Activated CD8-positive, alpha-beta memory T cell treated with anti-CD3 and anti-CD28 coated beads for 1 hour (primary cell): ENCODE results near the gene KRTAP19-1.
"Not testable (repeated sequence)": the region's sequence is repeated elsewhere in the genome, so short reads cannot be mapped to it uniquely, and the experiment has no call there.

Source experiments
- DNase-seq, 2 donors: peaks; one replicate each; pipeline ENCODE4 v3.0.0-alpha.2; 2020; ENCODE audit warnings: low read depth in 1 of 2; ENCODE audit errors: extremely low read depth in 1 of 2

The KRTAP19-1 gene

DNA sequence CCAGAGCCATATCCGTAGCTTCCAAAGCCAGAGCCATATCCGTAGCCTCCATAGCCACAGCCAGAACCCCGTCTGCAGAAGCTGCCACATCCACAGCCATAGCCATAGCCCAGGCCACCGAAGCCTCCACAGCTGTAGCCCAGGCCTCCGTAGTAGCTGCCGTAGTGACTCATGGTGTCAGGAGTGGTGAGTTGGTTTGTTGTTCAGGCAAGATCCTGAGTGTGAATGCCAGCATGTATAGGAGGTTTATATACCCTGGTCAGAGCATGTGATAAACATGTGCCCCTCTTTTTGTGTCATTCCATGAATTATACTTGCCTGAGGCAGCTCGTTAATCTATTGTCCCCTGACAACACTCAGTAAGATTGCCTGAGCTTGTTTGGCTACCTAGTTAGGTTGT lies at the start of gene KRTAP19-1:
Gene KRTAP19-1, minus strand, starts transcription at position 223 of the 400 bp plus-strand sequence. Its CDS starts 50 bp downstream, at position 173.
- DNase-seq = no peak

DNA sequence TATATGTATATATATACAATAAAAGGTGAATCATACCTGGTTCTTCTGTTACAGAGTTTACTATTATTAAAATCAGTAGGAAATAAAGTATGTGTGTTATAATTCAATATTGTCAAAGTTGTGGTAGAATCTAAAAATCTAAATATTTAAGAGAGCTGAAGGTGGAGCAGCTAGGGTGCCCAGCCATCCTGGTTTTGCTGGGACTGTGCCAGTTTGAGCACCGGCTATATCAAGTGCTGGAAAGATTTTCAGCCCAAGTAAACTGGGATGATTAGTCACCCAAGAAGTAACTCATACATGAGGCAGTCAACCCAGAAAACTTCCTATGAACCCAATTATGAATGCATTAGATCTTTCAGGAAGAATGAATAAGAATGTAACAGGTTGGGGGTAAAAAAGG lies 38.7 kb upstream of the KRTAP19-1 start:
- DNase-seq = no peak

DNA sequence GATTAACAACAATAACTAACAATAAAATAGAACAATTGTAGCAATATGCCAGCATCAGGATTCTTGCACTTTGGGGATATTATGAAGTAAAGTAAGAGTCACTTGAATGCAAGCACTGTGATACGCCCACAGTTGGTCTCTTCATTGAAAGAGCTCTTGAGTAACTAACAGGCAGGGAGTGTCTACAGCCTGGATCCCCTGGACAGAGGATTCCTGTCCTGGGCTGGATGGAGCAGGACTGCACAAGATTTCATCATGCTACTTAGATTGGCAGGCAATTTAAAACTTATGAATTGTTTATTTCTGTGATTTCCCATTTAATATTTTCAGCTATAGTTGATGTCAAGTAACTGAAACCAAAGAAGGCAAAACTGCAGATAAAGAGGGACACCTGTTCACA lies 35.5 kb upstream of the KRTAP19-1 start:
- no peak for DNase-seq

DNA sequence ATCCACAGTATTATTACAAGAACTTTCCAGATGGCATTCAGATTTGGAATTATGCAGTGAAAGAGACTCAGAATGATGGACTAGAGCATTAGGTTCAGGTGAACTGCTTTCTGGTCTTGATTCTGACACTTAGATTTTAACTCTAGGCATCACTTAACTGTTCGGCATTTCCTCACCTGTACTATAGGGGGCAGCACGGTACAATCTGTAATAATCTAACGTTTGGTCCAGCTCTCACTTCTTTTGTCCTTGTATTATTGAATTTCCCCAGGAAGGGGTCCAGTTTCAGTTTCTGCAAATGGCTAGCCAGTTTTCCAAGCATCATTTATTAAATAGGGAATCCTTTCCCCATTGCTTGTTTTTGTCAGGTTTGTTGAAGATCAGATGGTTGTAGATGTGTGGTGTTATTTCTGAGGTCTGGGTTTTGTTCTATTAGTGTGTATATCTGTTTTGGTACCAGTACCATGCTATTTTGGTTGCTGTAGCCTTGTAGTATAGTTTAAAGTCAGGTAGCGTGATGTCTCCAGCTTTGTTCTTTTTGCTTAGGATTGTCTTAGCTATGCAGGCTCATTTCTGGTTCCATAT lies 25.5 kb upstream of the KRTAP19-1 start:
- not testable (repeated sequence) for DNase-seq

DNA sequence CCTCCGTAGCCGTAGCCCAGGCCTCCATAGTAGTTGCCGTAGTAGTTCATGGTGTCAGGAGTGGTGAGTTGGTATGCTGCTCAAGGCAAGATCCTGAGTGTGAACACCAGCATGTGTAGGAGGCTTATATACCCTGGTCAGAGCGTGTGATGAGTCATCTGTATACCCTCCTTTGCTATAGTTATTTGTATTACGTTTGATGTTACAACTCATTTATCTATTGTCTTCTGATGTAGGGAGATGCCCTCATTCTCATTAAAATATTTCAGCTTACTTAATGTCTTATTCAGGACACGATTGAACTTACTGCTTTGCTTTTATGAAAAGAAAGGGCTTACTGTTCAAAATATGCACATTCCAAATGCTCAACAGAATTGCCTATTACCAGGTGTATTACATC lies 21.9 kb upstream of the KRTAP19-1 start, which contains the start of gene KRTAP19-5:
Gene KRTAP19-5, minus strand, starts transcription at position 101 of the 400 bp plus-strand sequence. Its CDS starts 51 bp downstream, at position 50.
- DNase-seq = no peak

DNA sequence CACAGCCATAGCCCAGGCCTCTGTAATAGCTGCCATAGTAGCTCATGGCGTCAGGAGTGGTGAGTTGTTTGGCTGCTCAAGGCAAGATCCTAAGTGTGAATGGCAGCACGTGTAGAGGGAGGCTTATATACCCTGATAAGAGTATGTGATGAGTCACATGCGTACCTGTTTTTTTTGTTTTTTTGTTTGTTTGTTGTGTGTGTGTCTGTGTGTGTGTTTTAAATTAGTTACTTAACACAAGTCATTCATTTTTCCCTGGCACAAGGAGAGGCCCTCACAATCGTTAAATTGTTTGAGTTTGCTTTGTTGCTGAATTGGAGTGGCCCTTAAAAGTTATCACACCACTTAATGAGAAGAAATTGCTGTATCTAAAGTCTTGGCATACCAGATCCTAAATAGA lies 16.9 kb upstream of the KRTAP19-1 start, which contains the start of gene KRTAP19-4:
Gene KRTAP19-4, minus strand, starts transcription at position 101 of the 400 bp plus-strand sequence. Its CDS starts 55 bp downstream, at position 46.
- DNase-seq = no peak

DNA sequence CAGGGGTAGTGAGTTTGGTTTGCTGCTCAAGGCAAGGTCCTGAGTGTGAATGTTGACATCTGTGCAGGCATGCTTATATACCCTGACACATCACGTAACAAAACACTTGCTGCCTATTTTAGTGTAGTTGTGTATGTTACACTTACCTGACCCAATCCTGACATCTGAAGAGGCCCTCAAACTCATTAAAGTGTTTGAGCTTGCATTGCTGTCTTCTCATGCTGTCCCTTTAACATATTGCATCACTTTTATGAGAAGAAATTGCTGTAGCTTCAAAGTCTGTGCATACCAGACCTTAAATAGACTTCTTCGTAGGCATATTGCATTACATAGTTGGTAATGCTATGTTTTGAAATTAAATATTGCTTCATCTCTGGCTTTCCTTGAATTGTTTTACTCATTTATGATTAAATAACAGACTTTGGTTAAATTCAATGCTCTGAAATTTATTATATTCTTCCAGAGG lies 11.8 kb upstream of the KRTAP19-1 start, which contains the start of gene KRTAP19-3:
Gene KRTAP19-3, minus strand, starts transcription at position 51 of the 466 bp plus-strand sequence. CDS start 56 bp downstream, outside the sequence.
- DNase-seq = no peak

DNA sequence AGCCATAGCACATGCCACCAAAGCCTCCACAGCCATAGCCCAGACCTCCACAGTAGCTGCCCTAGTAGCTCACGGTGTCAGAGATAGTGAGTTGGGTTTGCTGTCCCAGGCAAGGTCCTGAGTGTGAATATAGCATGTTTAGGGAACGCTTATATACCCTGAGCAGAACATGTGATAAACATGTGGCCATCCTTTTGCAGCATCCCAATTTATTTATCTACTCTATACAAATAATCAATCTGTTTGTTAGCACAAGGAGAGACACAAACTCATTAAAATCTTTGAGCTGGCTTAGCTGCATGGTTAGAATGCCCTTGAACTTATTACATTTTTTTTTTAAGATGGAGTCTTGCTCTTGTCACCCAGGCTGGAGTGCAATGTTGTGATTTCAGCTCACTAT lies 7.2 kb upstream of the KRTAP19-1 start, which contains the start of gene KRTAP19-2:
Gene KRTAP19-2, minus strand, starts transcription at position 101 of the 400 bp plus-strand sequence. Its CDS starts 88 bp downstream, at position 13.
- no peak for DNase-seq

DNA sequence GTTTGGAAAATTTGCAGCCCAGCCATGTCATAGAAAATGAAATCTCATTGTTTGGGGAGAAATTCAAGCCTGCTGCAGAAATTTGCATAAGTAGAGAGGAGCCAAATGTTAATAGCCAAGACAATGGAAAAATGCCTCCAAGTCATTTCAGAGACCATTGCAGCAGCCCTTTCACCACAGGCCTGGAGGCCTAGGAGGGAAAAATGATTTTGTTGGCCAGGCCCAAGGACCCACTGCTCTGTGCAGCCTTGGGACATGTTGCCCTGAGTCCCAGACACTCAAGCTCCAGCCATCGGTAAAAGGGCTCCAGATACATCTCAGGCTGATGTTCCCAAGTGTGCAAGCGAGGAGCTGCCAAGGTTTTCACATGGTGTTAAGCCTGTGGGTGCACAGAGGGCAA lies 6.0 kb upstream of the KRTAP19-1 start:
- no peak for DNase-seq

DNA sequence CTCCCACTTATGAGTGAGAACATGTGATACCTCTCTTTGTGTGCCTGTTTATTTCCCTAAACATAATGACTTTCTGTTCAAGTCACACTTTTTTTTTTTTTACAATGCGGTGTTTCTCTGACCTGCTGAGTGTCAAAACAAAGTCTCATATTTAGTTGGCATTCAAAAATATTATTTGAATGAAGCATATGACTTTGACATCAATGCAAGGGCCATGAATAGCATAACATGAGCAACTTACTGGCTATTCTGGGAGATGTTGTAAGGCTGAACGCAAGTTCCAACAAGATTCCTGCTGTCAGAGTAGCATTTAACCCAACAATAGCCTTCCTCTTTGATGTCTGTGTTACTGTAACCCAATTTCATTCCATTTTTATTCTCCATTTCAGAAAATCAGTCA lies 2.0 kb upstream of the KRTAP19-1 start:
- no peak for DNase-seq

DNA sequence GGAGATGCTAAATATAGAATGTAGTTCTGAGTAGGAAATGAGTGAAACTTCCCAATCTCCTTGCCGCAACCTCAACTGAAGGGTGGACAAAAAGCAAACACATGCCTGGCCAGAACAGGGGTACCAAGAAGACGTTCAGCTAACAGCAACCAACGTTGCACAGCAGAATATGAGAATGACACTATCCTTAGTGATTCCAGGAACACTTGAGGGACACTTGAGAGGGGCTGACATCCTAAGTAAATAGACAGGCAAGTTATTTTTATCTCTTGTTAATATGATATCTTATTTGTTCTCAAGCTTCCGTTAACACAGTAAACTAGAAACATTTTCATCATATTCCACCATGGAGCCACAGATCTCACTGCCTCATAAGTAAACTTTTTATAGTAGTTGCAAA lies 908 bp downstream of the KRTAP19-1 start:
- DNase-seq = no peak

DNA sequence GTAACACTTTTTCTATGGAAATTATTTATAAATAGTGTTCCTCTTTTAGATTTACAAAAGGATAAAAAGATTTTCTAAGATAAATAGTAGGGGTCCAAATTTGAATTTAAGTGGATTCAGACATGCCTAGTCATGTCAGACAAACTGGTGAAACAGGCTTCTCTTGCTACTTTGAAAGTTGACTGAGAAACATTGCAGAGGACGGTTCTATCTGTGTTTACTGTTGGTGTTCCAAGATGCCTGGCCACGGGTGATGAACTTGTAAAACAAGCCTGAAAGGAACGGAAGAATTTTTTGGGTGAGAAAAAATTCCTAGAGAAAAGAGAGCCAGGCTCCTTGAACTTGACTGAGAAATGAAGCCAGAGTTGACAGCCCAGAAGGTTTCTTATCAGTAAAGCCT lies 2.2 kb downstream of the KRTAP19-1 start:
- DNase-seq = no peak

DNA sequence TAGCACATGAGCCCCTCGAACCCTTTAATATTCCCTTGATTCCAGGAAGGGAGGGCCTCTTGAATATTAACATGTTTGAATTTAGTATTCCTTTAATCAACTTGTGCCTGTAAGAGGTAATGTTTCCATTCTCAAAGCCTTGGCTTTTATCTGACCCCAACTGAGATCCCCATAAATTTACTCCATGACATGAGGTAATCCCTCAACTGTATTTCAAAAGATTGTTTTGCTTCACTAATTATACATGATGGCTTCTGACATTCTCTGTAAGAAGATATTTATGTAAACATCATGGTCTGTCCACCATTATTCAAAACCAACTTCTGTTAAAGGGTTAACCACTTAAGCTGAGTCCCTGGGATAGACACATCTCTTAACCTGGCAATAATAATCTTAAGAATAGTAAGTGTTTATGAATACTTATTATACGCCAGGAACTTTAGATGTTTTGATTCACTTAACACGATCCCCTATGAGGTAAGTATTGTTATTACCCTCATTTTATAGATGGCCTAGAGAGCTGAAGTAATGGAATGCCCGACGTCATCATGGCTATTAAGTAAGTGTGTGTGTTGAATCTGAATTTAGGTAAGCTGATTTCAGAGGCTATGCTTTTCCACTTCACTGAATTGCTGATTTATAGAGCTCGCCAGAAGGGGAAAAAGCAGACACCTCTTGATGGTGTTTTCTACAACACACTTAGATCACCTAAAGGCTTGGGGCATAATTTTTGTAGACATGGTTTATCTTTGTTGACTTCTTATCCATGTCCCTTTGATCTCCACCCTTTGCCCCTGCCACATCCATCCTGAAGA lies 11.1 kb downstream of the KRTAP19-1 start:
- DNase-seq = no peak

DNA sequence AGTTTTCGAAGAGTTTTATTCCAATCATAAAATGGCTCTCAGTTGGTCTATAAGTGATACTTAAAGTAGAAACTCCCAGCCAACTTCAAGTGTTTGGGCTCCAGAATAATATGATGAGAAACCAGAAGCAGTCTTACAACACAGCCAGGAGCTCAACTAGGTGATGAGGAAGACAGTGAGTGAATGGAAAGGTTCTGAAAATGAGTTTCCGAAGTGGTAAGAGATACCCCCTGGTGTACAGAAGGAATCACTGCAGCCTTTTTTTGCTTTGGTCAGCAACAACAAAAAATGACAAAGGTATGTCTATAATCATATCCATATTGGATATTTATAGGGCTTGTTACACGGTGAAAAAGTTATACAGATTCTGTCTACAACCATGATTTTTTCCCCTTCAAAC lies 16.5 kb downstream of the KRTAP19-1 start:
- DNase-seq = no peak

DNA sequence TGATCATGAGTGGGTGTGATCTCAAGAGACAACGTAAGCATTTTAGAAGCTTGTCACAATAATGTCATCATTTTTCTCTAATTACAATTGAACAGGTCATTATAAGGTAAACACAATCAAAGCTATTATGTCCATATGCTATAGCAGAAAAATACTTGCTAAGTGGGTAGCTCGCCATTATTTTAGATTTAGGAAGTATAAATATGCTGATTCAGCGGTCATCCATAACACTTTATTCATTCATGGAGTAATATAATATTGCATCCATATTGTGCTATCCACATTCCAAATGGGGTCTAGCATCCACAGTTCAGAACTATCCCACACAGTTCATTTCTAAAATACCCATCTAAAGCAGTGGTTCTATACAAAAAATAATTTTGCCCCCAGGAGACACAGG lies 31.7 kb downstream of the KRTAP19-1 start:
- DNase-seq = no peak

DNA sequence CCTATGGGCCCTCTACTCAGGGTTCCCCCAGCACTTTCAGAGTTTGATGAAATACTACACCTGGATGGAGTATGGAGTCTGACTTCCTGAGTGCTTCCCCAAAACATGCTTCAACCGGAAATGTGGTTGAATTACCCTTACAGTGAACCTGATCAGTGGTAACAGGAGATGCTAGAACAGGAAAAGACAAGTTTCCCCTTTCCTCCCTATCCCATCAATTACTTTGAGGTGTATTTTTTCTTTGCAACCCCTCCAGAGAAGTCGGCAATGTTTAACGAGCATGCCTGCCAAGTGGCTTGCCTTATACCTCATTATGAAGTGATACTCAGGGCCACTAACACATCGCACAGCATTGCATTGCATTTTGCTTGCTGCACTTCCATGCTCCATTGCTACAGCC lies 33.1 kb downstream of the KRTAP19-1 start:
- DNase-seq = no peak

DNA sequence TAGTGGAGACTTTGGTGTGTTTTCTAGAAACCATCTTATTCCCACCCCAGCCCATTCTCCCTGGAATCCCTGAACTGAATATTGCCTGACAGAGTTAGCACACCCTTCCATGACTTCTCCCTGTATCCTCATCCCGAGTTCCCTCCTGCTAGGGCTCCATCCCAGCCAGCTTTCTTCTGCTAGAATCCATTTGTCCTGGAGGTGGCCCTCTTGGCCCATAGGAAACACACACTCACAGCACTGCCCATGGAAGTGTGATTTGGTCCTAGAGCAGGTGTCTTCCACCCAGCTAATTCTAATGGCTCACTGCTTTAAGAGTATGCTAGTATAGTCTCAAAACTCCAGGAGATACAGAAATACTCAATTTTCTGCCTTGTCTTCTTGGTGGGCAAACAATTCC lies 36.0 kb downstream of the KRTAP19-1 start:
- DNase-seq = no peak

DNA sequence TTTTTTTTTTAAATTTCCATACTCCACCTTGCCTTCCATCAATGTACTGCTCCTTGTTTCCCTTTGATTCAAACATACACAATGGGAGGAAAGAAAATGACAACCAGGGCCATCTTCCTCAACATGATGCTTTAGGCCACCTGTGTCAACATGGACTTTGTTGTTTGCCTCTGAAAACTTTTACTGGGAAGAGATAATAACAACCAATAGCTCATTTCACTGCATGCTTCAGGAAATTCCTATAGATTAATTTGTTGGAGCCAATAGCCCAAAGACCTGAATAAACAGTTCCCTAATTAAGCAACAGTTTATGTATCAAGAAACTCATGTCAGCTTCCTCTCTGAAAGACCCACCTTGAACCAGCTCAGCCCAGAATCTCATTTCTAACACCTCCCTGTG lies 36.9 kb downstream of the KRTAP19-1 start:
- DNase-seq = no peak

DNA sequence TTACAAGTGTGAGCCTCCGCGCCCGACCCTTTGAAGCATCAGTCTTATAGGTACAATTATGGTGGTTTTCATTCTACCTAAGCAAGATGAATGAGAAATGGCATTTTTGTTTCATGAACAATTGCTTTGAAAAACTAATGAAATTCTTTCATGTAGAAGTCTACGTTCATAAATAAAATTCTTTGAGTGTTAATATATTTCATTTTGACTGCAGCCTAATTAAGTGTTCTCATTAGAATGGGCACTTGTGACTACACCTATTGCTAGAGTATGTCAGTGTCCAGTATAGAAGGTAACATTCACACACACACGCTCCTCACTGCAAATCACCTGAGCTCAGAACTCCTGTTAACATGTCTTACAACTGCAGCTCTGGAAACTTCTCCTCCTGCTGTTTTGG lies 40.2 kb downstream of the KRTAP19-1 start, which contains the start of gene KRTAP15-1:
Gene KRTAP15-1, plus strand, starts transcription at position 301 of the 400 bp plus-strand sequence. Its CDS starts 53 bp downstream, at position 354.
- no peak for DNase-seq

DNA sequence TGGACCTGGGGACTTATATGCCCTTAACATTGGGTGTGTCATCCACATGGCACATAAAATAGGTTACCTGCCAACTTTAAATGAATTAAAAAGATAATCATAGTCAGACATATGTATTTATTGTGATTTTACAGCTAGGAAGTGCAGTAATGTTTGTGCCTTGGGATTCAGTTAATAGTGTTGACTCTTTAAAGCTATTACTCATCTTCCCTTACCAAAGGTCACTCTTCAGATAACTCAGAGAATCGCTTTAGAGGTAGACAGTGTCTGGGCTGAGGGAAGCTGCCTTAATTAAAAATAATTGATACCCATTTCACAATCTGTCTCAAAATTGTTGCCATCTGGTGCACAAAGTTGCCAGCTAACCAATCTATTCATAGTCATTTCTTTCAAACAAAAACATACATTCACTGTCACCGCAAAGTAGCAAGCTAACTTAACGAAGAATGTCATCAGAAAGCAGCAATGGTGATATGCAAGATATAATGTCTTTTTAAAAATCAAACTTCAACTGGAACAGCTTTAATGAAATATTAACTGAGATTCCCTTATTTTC lies 43.1 kb downstream of the KRTAP19-1 start:
- DNase-seq = no peak

DNA sequence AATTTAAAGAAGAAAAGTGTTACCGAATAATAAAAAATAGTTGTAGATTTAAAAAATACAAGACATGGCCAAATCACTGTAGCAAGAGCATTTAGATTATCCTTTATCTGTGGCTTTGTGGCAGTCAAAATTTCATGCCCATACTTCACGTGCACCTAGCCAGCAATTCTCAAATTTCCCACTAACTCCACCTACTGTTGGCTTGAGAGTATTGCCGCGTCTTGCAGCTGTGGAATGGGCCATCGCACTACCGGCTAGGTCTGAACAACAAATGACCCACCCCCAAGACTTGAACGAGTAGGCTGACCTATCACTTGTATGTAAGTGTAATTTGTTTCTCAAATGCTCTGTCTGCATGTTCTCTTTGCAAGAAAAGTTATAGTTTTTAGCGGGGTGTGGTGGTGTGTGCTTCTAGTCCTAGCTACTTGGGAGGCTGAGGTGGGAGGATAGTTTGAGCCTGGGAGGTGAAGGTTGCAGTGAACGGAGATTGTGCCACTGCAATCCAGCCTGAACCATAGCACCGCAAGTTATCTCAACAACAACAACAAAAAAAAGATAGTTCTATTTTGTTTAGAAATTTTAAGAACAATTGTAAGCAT lies 46.0 kb downstream of the KRTAP19-1 start:
- DNase-seq = no peak
